Activated T-helper 1 cell treated with anti-CD3 and anti-CD28 coated beads, Interleukin-12 subunit alpha, Interleukin-12 subunit beta, Interleukin-2, Interleukin-4 antibody, amounts not matched to agents 30 ng/mL and 10 ng/mL and 1 ng/mL, durations not matched to agents 14 hours and 24 hours and 36 hours (primary cell): ENCODE data around the gene SORCS1. TPM values are rescaled to one million over a fixed set of nuclear protein-coding genes. Genes with fewer than 3 reads are reported as not detected.

Experiments
- DNase-seq: peaks from one replicate; pipeline ENCODE4 v3.0.0; 2021; ENCODE audit warnings: low spot score
- H3K27ac Mint-ChIP-seq: one replicate; pipeline ENCODE4 v1.8.0; 2021; ENCODE audit warnings: mild to moderate bottlenecking, mixed read lengths
- H3K27me3 Mint-ChIP-seq: one replicate; pipeline ENCODE4 v1.8.0; 2022; ENCODE audit warnings: mild to moderate bottlenecking, moderate library complexity, mixed read lengths; ENCODE audit not compliant: insufficient read depth
- H3K36me3 Mint-ChIP-seq: one replicate; pipeline ENCODE4 v1.8.0; 2021; ENCODE audit warnings: low read depth, mixed read lengths
- H3K4me1 Mint-ChIP-seq: one replicate; pipeline ENCODE4 v1.8.0; 2021; ENCODE audit warnings: low read depth, mixed read lengths
- H3K4me3 Mint-ChIP-seq: one replicate; pipeline ENCODE4 v1.8.0; 2021; ENCODE audit warnings: mild to moderate bottlenecking, moderate library complexity, mixed read lengths
- H3K9me3 Mint-ChIP-seq: one replicate; pipeline ENCODE4 v1.8.0; 2021; ENCODE audit warnings: mixed read lengths
- intact Hi-C: fragments of 100-400 bp; cut with micrococcal nuclease; formaldehyde crosslinking; loops from one replicate; pipeline ENCODE4 v1.15.1; 2024
- total RNA-seq: library from RNA; stranded (reverse); gene quantifications from 2 replicates; pipeline ENCODE4 v1.2.3, GENCODE V29; 2022

The SORCS1 gene
- total RNA-seq, 1 donor from 2014 or later, result not detected

DNA sequence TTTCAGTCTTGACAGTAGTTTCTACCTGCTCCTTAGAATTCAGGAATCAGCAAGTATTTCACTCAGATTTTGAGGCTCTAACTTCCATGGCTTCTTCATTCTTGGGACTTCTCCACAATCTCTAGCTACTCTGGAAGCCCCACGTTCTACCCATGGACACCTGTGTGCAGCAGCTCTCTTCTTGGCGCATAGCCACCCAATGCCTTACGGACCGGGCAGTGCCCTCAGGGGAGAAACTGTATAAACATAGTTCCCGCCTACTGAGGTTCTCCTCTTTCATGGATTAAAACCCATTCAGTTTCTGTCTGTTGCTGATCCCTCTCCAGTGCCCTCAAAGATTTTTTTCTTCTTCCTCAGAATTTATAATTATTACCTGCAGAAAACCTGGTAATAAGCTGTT lies 177.1 kb downstream of the SORCS1 start:
- no peak overlapping the region for H3K27ac Mint-ChIP-seq
- no peaks in the 10 kb centered on the region for H3K9me3 Mint-ChIP-seq
- no peak overlapping the region for H3K4me3 Mint-ChIP-seq
- no peaks in the 10 kb centered on the region for H3K36me3 Mint-ChIP-seq
- no peaks in the 10 kb centered on the region for H3K4me1 Mint-ChIP-seq
- intact Hi-C loops, result no loop called here
- no peak for DNase-seq
- no peaks in the 10 kb centered on the region for H3K27me3 Mint-ChIP-seq

- no peak for DNase-seq
- no peak overlapping the region for H3K27ac Mint-ChIP-seq
- H3K4me3 Mint-ChIP-seq, result no peak overlapping the region
- intact Hi-C loops, result no loop called here
- no peaks in the 10 kb centered on the region for H3K4me1 Mint-ChIP-seq
- no peaks in the 10 kb centered on the region for H3K9me3 Mint-ChIP-seq
- H3K27me3 Mint-ChIP-seq, result no peaks in the 10 kb centered on the region
- no peaks in the 10 kb centered on the region for H3K36me3 Mint-ChIP-seq
Measured at GRCh38 chr10:106982268-106982667, 182.2 kb downstream of the SORCS1 start.

DNA sequence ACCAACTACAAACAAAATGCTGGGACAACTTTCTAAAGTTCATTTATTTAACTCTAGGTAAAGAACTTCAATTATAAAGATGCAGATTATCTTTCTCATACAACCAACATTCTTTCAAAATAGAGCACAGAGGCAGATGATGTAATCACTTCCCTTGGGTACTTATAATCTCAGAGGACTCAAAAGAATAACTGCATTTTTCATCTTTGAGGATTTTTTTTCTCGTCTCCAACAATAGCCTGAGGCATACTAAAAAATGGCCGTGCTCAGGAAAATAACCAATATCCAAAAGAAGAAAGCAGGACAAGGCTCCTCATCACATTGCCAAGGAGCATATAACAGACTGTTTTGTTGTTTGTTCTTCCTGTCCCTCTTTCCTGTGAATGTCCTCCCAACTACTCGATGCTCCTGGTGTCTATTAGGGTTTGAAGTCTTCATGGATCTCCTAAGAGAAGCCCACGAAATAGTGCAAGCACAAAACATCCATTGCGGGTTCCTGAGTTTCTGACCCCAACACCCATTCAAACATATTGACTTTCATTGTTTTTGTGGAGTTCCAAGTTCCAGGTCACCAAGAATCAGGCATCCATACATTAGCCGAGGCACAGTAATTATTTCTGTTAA lies 182.9 kb downstream of the SORCS1 start:
- H3K9me3 Mint-ChIP-seq, result no peaks in the 10 kb centered on the region
- intact Hi-C loops, result no loop called here
- no peaks in the 10 kb centered on the region for H3K36me3 Mint-ChIP-seq
- no peak overlapping the region for H3K4me3 Mint-ChIP-seq
- no peak overlapping the region for H3K27ac Mint-ChIP-seq
- DNase-seq, result no peak
- no peaks in the 10 kb centered on the region for H3K27me3 Mint-ChIP-seq
- no peaks in the 10 kb centered on the region for H3K4me1 Mint-ChIP-seq

DNA sequence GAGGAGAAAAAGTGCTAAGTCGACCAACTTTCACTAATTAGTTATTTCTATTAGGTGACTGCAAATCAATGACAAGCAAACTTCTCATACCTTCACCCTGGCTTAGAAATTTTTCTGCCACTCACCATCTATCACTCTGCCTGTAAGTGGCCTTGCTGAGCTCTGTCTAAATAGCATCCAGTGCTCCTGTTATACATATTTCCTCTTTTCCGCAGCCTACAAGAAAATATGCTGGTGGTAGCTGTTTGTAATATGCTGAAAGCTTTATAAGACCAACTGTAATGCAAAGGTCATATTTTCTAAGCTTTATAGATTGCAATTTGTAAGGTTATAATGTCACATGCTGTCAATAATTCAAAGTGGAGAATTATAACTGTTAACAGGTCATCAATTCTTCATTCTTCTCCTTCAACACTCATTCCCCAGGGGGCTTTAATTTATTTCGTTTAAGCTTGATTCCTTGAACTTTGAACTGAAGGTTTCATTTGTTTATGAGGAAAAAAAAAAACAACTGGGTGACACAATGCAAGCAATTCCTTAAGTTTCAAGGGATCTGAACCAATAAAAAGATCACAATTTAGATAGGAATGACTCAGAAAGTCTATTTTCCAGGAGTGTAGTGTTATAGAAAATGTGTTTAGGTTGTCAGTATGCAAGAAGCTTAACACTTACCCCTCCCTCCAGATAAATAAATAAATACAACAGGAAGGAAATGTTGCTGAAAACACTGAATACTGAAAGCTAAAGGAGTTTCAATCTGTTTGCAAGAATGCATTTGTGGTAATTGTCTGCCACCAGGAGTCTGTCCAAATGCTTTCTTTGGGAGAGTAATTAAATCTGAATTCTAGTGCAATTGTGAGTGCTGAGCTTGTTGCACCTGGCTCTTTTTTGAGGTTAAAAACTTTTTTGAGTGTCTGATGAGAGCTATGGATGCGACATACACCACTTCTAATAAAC lies 183.7 kb downstream of the SORCS1 start:
- H3K4me1 Mint-ChIP-seq, result no peaks in the 10 kb centered on the region
- DNase-seq, result no peak
- H3K27ac Mint-ChIP-seq, result no peak overlapping the region
- no peaks in the 10 kb centered on the region for H3K36me3 Mint-ChIP-seq
- H3K9me3 Mint-ChIP-seq, result no peaks in the 10 kb centered on the region
- no peak overlapping the region for H3K4me3 Mint-ChIP-seq
- no peaks in the 10 kb centered on the region for H3K27me3 Mint-ChIP-seq
- intact Hi-C loops, result no loop called here

GRCh38 chr10:106978756-106979155 lies 185.8 kb downstream of the SORCS1 start:
- no peak for DNase-seq
- H3K27me3 Mint-ChIP-seq, result no peaks in the 10 kb centered on the region
- intact Hi-C loops, result no loop called here
- H3K36me3 Mint-ChIP-seq, result no peaks in the 10 kb centered on the region
- H3K4me1 Mint-ChIP-seq, result no peaks in the 10 kb centered on the region
- no peak overlapping the region for H3K27ac Mint-ChIP-seq
- H3K9me3 Mint-ChIP-seq, result no peaks in the 10 kb centered on the region
- no peak overlapping the region for H3K4me3 Mint-ChIP-seq

DNA sequence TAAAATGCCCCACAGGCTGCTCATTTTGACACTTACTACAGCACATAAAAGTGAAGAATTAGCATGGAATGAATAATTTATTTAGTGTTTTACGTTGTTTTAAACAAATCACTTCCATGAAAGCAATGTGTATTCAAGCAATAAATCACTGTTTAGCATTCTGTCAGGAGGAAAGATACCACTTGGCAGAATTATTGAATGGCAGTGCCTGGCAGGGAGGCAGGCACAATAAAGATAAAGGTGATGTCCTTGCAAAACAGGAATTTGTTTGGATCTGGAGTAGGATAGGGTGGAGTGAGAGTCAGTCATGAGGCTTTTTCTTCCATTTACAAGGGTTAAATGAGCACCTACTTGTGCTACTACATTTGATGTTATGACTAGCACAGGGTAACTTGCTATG lies 190.8 kb downstream of the SORCS1 start:
- H3K27me3 Mint-ChIP-seq, result no peaks in the 10 kb centered on the region

GRCh38 chr10:106973288-106973687 lies 191.2 kb downstream of the SORCS1 start:
- no peak for DNase-seq
- intact Hi-C loops, result no loop called here
- Mint-ChIP-seq H3K9me3 (peaks cover 8% of the 10 kb centered on the region), H3K27me3 (no peaks in the 10 kb centered on the region), H3K36me3 (no peaks in the 10 kb centered on the region), H3K4me1 (no peaks in the 10 kb centered on the region), H3K4me3 (no peak overlapping the region), H3K27ac (no peak overlapping the region)

More for the DNA sequence above, 190.8 kb downstream of the SORCS1 start:
- Mint-ChIP-seq H3K4me1 (no peaks in the 10 kb centered on the region), H3K36me3 (no peaks in the 10 kb centered on the region), H3K4me3 (no peak overlapping the region), H3K27ac (no peak overlapping the region), H3K9me3 (peaks cover 8% of the 10 kb centered on the region)
- no peak for DNase-seq
- intact Hi-C loops, result no loop called here

GRCh38 chr10:106972381-106972780 lies 192.1 kb downstream of the SORCS1 start:
- Mint-ChIP-seq H3K27ac (no peak overlapping the region), H3K4me3 (no peak overlapping the region), H3K27me3 (no peaks in the 10 kb centered on the region), H3K9me3 (peaks cover 8% of the 10 kb centered on the region), H3K4me1 (no peaks in the 10 kb centered on the region), H3K36me3 (no peaks in the 10 kb centered on the region)
- intact Hi-C loops, result no loop called here
- DNase-seq, result no peak

GRCh38 chr10:106971411-106971831 lies 193.1 kb downstream of the SORCS1 start:
- H3K4me3 Mint-ChIP-seq, result no peak overlapping the region
- H3K9me3 Mint-ChIP-seq, result peaks cover 8% of the 10 kb centered on the region
- no peaks in the 10 kb centered on the region for H3K4me1 Mint-ChIP-seq
- H3K27me3 Mint-ChIP-seq, result no peaks in the 10 kb centered on the region
- no peaks in the 10 kb centered on the region for H3K36me3 Mint-ChIP-seq
- no peak for DNase-seq
- H3K27ac Mint-ChIP-seq, result no peak overlapping the region
- intact Hi-C loops, result no loop called here

DNA sequence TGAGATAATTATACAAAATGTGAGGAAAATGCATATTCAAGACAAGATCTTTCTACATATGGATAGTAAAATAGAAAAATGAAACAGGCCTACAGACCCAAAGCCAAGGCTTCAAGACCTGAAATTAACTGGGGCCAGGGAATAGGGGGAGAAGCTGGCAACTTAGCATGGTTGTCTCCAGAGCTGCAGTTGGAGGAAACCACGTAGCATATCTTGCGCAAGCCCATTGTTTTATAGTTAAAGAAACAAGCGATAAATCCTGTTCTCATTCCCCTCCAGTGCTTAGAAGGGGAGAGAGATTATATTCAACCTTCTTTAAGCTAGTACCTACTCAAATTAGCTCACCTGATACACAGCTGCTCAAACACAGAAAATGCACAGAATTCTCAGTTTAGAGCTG lies 197.1 kb downstream of the SORCS1 start:
- Mint-ChIP-seq H3K36me3 (no peaks in the 10 kb centered on the region), H3K4me3 (no peak overlapping the region), H3K4me1 (no peaks in the 10 kb centered on the region), H3K27me3 (no peaks in the 10 kb centered on the region), H3K9me3 (peaks cover 13% of the 10 kb centered on the region), H3K27ac (no peak overlapping the region)
- no peak for DNase-seq
- intact Hi-C loops, result no loop called here

DNA sequence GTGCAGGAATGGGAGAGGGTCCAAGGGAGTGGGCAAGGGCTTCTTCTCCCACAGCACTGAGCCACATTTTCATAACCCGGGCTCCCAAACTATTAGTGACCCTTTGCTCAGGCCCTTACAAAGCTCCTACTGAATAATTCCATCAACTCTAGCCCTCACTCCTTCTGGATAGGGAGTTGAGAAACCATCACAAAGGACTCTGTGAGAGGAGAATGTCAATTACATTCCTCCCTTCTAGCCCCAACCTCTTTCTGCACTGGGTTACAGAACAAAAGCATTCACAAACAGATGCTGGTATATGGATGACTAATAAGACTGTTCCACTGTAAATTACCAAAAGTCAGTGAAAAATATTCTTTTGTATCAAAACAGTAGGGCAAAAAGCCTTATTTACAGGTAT lies 203.7 kb downstream of the SORCS1 start:
- H3K4me3 Mint-ChIP-seq, result no peak overlapping the region
- H3K4me1 Mint-ChIP-seq, result no peaks in the 10 kb centered on the region
- DNase-seq, result no peak
- intact Hi-C loops, result no loop called here
- H3K27me3 Mint-ChIP-seq, result no peaks in the 10 kb centered on the region
- peaks cover 6% of the 10 kb centered on the region for H3K9me3 Mint-ChIP-seq
- H3K27ac Mint-ChIP-seq, result no peak overlapping the region
- no peaks in the 10 kb centered on the region for H3K36me3 Mint-ChIP-seq

GRCh38 chr10:106959521-106959920 lies 205.0 kb downstream of the SORCS1 start:
- H3K36me3 Mint-ChIP-seq, result no peaks in the 10 kb centered on the region
- no peaks in the 10 kb centered on the region for H3K27me3 Mint-ChIP-seq
- no peak for DNase-seq
- no peaks in the 10 kb centered on the region for H3K4me1 Mint-ChIP-seq
- peaks cover 6% of the 10 kb centered on the region for H3K9me3 Mint-ChIP-seq
- intact Hi-C loops, result no loop called here
- H3K27ac Mint-ChIP-seq, result no peak overlapping the region
- no peak overlapping the region for H3K4me3 Mint-ChIP-seq

DNA sequence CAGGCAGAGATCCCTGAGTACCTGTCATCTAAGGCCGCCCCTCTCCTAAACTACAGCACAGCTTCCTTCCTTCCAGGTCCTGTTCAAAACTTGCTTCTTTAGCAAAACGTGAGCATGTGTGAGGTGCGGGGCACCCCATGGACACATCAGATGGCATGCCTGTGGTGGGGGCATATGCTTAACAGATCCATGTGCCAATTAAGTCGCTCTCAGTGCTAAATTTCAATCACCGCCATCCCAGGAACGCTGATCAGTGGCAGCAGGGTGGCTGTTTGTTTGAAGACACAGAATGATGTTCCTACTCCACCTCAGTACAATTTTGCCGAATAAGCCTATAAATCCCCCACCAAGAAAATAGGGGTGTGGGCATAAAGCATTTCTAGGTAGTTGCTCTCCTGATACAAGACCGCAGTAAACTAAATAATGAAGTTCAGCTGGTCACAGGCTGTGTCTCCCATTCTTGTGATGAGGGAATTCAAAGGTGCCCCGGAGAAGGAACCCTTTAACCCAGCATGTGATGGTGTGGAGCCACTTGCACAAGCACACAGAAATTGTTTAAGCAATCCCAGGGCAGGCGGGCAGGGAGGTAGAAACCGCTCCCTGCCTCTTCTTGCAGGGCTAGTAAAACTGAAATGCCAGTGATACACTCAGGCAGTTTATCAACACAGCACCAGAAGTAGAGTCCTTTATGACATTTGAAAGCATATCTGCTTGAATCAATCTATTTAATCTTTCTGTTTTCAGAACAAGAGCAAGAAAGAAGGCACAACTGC lies 205.7 kb downstream of the SORCS1 start:
- Mint-ChIP-seq H3K4me1 (no peaks in the 10 kb centered on the region), H3K27me3 (no peaks in the 10 kb centered on the region), H3K27ac (no peak overlapping the region), H3K4me3 (no peak overlapping the region), H3K9me3 (peaks cover 6% of the 10 kb centered on the region), H3K36me3 (no peaks in the 10 kb centered on the region)
- intact Hi-C loops, result no loop called here
- no peak for DNase-seq
